HG02571 (cell line): ENCODE measurements around the gene MIB2.
"Not testable (repeated sequence)": the region's sequence is repeated elsewhere in the genome, so short reads cannot be mapped to it uniquely, and the experiment has no call there.

Source experiments
- ATAC-seq: cut with Tn5 transposase; IDR thresholded peaks from one replicate; pipeline ENCODE4 v1.9.1; 2021; ENCODE audit warnings: mild to moderate bottlenecking, moderate library complexity; ENCODE audit not compliant: unreplicated experiment

MIB2 gene

DNA sequence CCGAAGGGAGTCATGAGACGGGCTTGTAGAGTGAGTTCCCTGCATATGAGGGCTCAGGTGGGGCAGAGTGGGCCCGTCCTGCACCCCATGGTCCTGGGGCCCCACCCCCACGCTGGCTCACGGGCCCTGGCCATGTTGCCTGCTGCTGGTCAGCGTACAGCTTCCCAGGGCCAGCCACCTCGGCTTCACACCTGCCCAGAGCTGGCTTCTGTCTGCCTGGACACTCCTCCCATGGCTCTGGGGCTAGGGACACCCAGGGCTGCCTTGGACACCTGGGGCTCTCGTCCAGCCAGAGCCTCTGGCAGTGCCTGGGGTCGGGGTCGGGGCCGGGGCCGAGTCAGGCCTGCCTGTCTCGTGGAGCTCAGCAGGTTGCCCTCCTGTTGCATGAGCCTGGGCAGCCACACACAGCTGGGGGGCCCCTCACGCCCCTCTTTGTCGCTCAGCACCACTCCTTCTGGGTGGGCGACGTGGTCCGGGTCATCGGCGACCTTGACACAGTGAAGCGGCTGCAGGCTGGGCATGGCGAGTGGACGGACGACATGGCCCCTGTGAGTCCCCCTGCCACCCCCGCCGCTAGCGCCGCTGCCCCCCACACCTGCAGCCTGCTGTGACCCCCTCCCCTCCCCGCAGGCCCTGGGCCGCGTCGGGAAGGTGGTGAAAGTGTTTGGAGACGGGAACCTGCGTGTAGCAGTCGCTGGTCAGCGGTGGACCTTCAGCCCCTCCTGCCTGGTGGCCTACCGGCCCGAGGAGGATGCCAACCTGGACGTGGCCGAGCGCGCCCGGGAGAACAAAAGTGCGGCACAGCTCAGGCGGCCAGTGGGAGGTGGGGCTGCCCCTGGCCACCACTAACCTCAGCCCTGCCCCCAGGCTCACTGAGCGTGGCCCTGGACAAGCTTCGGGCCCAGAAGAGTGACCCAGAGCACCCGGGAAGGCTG is 11.2 kb downstream of the MIB2 start:
- no peak for ATAC-seq

DNA sequence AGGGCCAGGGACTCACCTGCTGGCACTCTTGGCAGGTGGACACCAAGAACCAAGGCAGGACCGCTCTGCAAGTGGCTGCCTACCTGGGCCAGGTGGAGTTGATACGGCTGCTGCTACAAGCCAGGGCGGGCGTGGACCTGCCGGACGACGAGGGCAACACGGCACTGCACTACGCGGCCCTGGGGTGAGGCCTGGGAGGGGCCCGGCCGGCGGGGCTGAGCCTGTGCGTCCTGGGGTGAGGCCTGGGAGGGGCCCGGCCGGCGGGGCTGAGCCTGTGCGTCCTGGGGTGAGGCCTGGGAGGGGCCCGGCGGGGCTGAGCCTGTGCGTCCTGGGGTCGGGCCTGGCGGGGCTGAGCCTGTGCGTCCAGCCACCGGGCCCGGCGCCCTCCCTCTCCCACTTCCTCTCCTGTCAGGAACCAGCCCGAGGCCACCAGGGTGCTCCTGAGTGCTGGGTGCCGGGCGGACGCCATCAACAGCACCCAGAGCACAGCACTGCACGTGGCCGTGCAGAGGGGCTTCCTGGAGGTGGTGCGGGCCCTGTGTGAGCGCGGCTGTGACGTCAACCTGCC is 12.0 kb downstream of the MIB2 start:
- no peak for ATAC-seq

DNA sequence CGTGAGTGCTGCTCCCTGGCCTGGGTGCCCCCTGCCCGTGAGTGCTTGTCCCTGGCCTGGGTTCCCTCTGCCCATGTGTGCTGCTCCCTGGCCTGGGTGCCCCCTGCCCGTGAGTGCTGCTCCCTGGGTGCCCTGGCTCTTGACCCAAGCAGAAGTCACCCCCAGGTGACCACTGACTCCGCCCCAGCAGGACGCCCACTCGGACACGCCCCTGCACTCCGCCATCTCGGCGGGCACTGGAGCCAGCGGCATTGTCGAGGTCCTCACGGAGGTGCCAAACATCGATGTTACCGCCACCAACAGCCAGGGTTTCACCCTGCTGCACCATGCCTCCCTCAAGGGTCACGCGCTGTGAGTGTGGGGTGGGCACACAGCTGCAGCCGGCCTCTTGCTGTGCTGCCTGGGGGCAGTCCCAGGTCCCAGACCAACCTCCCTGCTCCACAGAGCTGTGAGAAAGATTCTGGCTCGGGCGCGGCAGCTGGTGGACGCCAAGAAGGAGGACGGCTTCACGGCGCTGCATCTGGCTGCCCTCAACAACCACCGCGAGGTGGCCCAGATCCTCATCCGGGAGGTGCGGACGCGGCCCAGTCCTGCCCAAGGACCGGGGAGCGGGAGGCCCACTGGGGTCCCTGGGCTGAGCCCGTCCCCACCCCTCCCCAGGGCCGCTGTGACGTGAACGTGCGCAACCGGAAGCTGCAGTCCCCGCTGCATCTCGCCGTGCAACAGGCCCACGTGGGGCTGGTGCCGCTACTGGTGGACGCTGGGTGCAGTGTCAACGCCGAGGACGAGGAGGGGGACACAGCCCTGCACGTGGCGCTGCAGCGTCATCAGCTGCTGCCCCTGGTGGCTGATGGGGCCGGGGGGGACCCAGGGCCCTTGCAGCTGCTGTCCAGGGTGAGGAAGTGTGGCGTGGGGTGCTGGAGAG is 12.8 kb downstream of the MIB2 start:
- no peak for ATAC-seq

DNA sequence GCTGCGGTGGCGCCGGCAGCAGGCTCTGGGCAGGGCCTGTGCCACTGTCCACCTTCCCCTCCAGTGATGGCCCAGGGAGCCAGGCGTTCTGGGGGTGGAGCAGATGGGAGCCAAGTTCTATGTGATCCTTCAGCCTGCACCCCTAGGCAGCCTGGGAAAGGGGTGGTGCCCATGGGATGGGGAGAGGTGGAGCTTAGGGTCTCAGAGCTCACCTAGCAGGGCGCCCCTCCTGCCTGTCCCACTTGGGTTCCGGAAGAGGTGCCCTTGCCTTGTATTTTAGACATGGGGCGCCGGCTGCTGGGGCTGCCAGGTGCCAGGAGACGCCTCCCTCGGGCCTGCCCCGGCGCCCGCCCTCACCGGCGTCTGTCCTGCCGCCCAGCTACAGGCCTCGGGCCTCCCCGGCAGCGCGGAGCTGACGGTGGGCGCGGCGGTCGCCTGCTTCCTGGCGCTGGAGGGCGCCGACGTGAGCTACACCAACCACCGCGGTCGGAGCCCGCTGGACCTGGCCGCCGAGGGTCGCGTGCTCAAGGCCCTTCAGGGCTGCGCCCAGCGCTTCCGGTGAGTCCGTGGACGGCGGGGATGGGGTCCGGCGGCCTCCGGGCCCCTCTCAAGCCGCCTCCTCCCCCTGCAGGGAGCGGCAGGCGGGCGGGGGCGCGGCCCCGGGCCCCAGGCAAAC is 13.6 kb downstream of the MIB2 start:
- no peak for ATAC-seq

DNA sequence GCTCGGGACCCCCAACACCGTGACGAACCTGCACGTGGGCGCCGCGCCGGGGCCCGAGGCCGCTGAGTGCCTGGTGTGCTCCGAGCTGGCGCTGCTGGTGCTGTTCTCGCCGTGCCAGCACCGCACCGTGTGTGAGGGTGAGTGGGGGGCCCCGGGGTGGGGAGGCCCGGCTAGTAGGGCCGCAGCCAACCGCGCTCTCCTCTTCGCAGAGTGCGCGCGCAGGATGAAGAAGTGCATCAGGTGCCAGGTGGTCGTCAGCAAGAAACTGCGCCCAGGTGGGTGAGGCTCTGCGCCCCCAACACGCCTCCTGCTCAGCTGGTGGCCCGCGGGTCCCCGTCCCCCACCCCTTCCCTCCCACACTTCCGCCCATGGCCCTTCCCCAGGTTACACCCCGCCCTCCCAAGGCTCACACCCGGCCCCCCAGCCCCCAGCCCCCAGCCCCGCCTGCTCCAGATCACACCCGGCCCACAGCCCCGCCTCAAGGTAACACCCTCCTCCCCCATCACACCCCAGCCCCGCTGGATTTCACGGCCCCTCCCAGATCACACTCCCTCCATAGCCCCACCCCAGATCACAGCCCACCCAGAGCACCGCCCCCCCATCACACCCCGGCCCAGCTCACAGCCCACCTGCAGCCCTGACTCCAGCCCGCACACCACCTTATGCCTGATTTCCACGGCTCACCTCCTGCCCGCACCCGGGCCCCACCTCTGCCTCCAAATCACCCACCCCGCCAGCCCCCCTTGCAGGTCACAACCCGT is 14.3 kb downstream of the MIB2 start:
- ATAC-seq = no peak

DNA sequence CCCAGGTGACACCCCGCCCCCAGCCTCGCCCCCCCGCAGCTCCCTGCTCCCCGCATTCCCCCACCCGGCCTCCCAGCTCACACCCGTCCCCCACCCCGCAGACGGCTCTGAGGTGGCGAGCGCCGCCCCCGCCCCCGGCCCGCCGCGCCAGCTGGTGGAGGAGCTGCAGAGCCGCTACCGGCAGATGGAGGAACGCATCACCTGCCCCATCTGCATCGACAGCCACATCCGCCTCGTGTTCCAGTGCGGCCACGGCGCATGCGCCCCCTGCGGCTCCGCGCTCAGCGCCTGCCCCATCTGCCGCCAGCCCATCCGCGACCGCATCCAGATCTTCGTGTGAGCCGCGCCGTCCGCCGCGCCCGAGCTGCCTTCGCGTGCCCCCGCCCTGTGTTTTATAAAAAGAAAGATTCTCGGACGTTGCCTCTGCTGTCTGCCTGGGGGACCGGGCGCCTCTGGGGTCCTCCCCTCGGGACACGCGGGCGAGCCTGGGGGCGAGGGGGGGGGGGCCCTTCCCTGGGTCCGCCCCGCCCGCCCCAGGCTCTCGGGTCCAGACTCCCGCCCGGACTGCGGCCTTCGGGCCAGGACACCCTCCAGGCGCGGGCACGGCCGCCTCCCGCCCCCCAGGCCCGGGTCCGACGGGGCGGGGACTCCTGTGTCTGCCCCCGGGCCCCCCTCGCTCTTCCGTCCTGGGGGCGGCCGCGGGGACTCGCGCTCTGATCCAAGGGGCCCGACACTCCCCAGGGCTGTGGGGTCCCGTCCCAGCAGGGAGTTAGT is 15.1 kb downstream of the MIB2 start:
- ATAC-seq = peak; percentile 47

DNA sequence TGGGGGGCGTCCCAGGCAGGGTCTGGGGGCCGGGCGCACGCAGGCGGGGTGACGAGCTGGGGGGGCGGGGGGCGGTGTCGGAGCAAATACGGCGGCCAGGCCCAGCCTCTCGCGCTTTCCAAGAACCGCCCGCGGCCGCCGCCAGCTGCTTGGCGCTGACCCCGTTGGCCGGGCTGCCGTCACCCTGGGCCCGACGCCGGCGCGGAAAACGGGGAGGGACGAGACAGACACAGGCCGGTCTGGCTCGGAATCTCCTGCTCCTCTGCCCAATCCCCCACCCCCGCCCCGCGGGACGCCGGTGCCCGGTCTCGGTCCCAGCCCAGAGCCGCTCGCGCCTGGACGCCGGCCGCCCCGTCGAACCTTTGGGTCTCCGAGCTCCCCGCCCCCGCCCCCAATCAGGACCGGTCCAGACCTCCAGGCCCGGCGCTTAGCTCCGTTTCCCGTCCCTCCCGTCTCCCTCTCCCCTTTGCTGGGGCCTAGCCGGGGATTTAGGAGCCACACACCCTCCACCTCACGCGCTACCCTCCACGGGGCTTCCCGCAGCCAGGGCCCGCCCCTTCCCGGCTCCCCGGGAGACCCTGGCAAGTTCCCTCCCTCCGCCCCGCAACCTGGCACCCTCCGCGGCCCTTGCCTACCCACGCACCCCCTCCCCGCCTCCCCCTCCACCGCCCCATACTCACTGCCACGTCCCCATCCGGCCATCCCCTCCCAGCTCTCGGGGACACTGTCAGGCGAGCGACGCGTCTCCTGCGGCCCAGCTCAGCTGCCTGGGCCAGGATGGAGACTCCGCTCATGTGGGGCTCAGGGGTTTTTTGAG is 15.9 kb downstream of the MIB2 start:
- no peak for ATAC-seq

DNA sequence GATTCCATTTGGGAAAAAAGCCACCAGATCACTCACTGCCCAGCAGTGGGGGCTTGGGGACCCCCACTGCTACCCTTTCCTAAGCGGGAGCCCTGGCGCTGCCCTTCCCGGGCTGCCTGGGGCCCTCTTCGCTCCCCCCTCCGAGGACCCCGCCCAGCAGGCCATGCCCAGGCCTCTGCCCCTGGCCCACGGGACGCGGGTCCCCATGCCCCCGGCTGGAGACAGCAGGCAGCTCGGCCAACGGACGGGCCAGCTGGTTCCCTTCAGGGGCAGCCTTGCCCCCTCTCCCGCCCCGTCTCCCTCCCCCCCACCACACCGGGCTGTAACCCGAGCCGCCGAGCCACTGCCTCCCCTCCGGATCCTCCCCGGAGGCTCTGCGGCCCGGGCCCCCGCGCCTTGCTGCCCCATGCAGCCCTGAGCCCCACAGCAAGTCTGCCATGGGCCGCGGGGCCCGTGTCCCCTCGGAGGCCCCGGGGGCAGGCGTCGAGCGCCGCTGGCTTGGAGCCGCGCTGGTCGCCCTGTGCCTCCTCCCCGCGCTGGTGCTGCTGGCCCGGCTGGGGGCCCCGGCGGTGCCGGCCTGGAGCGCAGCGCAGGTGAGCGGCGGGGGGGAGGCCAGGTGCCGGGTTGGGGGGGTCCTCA is 16.6 kb downstream of the MIB2 start, which contains the start of gene MMP23B:
Gene MMP23B, plus strand, starts transcription at position 392 of the 639 bp plus-strand sequence. Its CDS starts 46 bp downstream, at position 438.
- no peak for ATAC-seq

DNA sequence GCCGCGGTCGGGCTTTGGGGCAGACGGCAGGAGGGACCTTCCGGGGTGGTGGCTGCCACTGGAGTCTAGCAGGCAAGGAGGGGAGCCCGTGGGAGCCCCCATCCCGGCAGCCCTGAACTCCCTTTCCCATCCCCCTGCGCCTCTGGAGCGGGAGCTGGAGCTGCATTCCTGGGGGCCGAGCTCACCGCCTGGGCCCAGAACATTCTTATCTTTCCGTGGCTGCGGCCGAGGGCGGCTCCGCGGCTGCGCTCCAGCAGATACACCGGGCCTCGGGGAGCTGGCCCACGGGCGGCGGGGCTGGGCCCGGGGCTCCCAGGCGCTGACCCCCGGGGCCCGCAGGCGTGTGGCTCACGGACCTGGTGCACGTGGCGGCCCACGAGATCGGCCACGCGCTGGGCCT is 18.1 kb downstream of the MIB2 start:
- ATAC-seq = not testable (repeated sequence)

DNA sequence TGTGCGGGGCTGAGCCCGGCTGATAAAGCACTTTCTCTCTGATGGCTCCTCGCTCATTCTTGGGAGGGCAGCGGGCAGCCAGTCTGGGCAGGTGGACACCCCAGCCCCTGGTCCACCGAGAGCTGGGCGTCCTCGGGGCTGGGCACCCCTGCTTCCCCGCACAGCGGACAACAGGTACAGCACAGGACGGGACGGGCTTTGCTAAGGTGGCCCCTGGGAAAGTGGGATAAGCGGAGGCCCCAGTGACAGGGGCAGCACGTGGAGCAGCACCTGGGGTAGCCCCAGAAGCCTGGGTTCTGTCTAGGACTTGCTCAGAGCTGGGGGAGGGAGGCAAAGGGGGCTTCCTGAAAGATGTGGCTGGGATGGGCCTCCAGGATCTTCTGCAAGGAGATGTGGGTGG is 19.3 kb downstream of the MIB2 start:
- not testable (repeated sequence) for ATAC-seq

DNA sequence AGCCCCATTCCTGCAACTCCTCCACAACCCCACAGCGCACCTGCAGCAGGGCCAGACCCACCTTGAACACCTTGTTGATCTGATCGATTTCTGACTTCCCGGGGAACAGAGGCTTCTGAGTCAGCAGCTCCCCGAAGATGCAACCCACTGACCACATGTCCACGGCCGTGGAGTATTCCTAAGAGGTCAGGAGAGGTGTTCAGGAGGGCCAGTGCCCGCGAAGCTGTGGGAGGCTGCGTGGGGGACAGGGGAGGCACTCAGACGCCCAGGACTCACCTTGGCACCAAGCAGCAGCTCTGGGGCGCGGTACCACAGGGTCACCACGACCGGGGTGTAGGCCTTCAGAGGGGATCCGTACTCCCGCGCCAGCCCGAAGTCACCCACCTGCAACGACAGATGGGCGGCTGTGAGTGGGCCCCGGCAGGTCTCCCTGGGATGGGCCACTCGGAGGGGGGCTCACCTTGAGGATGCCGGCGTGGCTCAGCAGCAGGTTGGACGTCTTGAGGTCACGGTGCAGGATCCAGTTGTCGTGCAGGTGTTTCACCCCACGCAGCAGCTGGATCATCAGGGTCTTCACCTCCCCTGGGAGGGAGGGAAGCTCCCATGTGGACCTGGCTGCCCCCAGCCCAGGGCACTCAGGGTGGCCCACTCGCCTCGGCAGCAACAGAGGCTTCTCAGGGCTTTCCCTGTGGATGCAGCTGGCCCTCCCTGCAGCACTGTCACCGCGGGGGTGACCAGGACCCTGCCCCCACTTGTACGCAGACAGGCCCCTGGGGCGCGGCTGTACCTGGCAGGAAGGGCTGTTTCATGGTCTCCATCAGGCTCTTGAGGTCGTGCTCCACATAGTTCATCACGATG is 21.6 kb downstream of the MIB2 start:
- not testable (repeated sequence) for ATAC-seq

DNA sequence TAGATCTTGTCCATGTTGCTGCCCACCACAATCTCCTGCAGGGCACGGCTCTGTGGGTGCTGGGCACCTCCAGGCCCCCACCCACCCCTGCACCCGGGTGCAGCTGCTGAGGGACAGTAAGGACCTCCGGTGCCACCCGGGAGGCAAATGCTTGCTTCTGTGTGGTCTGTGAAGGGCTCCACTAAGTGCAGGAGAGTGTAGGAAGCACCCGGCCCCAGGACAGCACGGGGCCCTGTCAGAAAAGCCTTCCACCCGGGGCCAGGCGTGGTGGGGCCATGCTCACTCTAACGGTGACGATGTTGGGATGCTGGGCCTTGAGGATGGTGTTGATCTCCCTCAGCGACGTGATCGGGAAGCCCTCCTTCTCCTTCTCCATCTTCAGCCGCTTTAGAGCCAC is 22.2 kb downstream of the MIB2 start:
- not testable (repeated sequence) for ATAC-seq

DNA sequence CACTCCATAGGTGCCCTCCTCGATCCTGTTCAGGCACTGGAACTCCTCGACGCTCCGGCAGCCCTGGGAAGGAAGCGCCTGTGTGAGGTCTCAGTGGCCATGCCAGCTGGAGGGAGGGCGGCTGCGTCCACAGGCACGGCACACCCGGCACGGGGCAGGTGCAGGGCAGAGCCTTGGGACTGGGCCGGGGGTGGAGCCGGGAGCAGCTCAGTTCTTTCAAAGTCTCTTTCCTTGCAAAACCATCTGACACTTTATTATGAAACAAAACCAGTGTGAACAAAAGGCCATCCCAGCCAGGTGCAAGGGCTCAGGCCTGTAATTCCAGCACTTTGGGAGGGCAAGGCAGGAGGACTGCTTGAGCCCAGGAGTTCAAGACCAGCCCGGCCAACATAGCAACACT is 23.2 kb downstream of the MIB2 start:
- ATAC-seq = not testable (repeated sequence)

DNA sequence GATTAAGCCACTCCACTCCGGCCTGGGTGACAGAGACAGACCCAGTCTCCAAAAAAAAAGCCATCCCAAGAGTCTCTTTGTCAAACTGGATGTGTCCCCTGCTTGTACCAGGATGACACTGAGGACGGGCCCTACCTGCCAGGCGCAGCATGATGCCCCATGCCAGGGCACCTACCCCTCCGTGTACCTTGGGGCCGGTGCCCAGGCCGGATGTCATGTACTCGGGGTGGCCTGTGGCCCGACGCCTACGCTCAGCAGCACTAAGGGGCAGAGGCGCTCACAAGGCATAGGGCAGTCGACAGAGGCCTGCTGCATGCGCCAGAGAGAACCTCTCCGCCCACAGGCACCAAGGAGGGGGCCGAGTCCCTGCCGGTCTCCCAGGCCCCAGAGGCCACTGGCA is 24.1 kb downstream of the MIB2 start:
- not testable (repeated sequence) for ATAC-seq

DNA sequence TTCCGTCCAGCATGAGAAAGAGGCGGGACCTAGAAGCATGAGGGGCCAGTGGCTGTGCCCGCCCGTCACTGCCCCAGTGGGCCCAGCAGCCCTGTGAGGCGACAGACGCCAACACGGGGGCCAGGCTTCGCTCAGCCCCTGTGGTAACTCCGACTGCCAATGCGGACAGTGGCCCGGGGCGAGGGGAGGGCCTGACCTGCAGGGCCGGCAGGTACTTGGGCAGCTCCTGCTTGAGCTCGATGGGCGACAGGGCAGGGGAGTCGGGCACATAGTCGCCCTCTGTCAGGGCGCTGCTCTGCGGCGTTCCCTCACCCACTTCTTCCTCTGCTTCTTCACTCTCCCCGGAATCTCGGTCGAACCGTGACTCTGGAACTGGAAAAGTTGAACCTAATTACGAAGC is 24.8 kb downstream of the MIB2 start:
- not testable (repeated sequence) for ATAC-seq

DNA sequence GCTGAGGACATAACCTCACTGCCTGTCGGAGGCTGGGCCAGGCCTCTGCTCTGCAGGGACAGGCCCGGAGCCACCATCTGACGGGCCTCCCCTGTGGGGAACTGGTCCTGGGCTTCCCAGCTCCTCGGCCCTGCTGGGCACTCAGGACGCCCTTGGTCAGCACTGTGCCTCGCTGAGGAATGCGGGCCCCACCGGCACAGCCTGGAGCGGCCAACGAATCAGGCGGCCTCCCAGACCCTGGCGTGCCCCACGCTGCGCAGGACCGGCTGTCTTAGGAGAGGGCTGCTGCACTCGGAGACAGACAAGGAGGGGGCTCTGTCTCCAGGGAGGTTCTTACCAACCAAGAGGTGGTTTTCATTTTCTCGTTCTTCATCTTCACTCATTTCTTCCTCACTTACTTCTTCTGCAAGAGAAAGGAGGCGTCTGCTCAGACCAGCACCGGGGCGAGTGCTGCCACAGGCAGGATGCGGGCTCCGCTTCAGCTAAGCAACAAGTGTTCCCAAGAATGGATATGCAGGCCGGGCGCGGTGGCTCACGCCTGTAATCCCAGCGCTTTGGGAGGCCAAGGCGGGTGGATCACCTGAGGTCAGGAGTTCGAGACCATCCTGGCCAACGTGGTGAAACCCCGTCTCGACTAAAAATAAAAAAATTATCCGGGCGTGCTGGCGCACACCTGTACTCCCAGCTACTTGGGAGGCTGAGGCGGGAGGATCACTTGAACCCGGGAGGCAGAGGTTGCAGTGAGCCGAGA is 25.6 kb downstream of the MIB2 start:
- ATAC-seq = not testable (repeated sequence)
